ENCODE data around the gene CATSPERZ. TPM values are rescaled to one million over a fixed set of nuclear protein-coding genes. Genes with fewer than 3 reads are reported as not detected.

The CATSPERZ gene
- total RNA-seq, 1 experiment from 2014 or later, result not detected

DNA sequence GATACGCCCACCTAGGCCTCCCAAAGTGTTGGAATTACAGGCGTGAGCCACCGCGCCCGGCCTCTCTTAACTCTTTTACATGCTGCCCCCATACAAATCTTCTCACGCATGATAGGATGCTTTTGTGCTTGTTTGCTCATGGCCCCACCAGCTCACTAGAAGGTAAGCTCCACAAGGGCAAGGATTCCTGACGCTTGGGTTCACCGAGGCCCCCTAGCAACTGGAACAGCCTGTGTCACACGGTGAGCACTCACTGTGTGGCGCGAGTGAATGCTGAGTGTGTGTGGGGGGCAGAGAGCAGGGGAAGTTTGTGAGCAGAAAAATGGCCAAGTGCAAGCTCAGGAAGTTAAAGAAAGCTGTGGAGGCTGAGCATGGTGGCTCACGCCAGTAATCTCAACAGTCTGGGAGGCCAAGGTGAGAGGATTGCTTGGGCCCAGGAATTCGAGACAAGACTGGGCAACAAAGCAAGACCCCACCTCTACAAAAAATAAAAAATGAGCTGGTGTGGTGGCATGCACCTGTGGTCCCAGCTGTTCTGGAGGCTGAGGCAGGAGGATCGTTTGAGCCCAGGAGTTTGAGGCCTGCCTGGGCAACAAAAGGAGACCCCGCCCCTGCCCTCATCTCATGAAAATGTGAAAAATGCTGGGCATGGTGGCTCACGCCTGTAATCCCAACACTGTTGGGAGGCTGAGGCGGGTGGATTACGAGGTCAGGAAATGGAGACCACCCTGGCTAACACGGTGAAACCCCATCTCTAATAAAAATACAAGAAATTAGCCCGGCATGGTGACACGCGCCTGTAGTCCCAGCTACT is 18.0 kb upstream of the CATSPERZ start:
- POLR2A ChIA-PET (ENCODE audit: unreplicated experiment), result interaction anchor here (0.6 kb wide), 1 partner anchor 30 kb away, joined by 7 read pairs; no protein-coding TSS in a partner anchor
- Histone ChIP-seq H3K27ac (no peak overlapping the region), H3F3A (ENCODE audit: insufficient read depth, low read depth) (peaks cover 26% of the 10 kb centered on the region; the same call in 1 of the 2 replicates), H3K36me3 (ENCODE audit: low read depth) (no peaks in the 10 kb centered on the region), H3K4me2 (no peak overlapping the region), H3K79me2 (ENCODE audit: low read depth) (peaks cover 15% of the 10 kb centered on the region; the same call in 1 of the 2 replicates), H3K4me3 (no peak overlapping the region), H3K4me1 (replicated peaks; ENCODE audit: insufficient read depth) (peaks cover 23% of the 10 kb centered on the region), H3K27me3 (ENCODE audit: insufficient read depth, low read depth) (no peaks in the 10 kb centered on the region), H3K9me2 (ENCODE audit: insufficient read depth) (no peaks in the 10 kb centered on the region), H3K9me3 (ENCODE audit: insufficient read depth, low read depth) (no peaks in the 10 kb centered on the region), H4K20me1 (ENCODE audit: insufficient read depth) (no peaks in the 10 kb centered on the region), H2AFZ (no peak overlapping the region)
- BruUV-seq (replicated peaks), result no TSS peak
- TF ChIP-seq, protein P1, sequence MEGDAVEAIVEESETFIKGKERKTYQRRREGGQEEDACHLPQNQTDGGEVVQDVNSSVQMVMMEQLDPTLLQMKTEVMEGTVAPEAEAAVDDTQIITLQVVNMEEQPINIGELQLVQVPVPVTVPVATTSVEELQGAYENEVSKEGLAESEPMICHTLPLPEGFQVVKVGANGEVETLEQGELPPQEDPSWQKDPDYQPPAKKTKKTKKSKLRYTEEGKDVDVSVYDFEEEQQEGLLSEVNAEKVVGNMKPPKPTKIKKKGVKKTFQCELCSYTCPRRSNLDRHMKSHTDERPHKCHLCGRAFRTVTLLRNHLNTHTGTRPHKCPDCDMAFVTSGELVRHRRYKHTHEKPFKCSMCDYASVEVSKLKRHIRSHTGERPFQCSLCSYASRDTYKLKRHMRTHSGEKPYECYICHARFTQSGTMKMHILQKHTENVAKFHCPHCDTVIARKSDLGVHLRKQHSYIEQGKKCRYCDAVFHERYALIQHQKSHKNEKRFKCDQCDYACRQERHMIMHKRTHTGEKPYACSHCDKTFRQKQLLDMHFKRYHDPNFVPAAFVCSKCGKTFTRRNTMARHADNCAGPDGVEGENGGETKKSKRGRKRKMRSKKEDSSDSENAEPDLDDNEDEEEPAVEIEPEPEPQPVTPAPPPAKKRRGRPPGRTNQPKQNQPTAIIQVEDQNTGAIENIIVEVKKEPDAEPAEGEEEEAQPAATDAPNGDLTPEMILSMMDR (conservative IDR thresholded peaks at IDR 0.05), result no peak
- no peak for TF ChIP-seq EZH2 (IDR thresholded peaks at IDR 0.05; ENCODE audit: low read depth)
- intact Hi-C loops (cut with micrococcal nuclease; ENCODE audit: unreplicated experiment), result no loop called here
- CTCF ChIA-PET, result interaction anchor here (0.6 to 0.7 kb wide), 2 partner anchors 75 to 96 kb away, joined by 3 to 7 read pairs; partner anchors contain the start of gene STIP1
- DNase-seq, result peak in 1 of 2 experiments; percentile 21

DNA sequence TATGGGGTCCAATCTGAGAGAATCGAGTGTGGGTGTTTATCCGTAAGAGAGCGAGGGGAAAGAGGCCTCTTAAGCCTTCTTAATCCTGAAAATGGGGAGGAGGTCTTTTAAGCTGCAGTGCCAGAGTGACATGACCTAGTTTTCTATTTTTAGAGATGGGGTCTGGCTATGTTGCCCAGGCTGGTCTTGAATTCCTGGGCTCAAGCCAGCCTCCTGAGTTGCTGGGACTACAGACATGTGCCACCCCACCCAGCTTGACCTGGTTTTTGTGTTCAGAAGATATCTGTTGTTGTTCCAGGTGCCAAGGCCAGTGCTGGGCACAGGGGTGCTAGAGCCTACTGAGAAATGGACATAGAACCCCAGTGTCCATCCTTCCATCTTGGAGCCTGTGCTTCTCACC is 17.1 kb upstream of the CATSPERZ start:
- Histone ChIP-seq H3K36me3 (ENCODE audit: low read depth) (no peaks in the 10 kb centered on the region), H3K4me2 (peak overlapping the region; percentile 82; the same call in 1 of the 2 replicates), H3K79me2 (ENCODE audit: low read depth) (peaks cover 15% of the 10 kb centered on the region; the same call in 1 of the 2 replicates), H3K27ac (no peak overlapping the region), H3K9me2 (ENCODE audit: insufficient read depth) (no peaks in the 10 kb centered on the region), H3F3A (ENCODE audit: insufficient read depth, low read depth) (peaks cover 17% of the 10 kb centered on the region; the same call in 1 of the 2 replicates), H3K27me3 (ENCODE audit: insufficient read depth, low read depth) (no peaks in the 10 kb centered on the region), H3K4me1 (replicated peaks; ENCODE audit: insufficient read depth) (peaks cover 22% of the 10 kb centered on the region), H3K9me3 (ENCODE audit: insufficient read depth, low read depth) (no peaks in the 10 kb centered on the region), H3K4me3 (no peak overlapping the region), H4K20me1 (ENCODE audit: insufficient read depth) (no peaks in the 10 kb centered on the region), H2AFZ (no peak overlapping the region)
- DNase-seq, result peak in 1 of 2 experiments; percentile 15
- BruUV-seq (replicated peaks), result no TSS peak
- TF ChIP-seq EZH2 (IDR thresholded peaks at IDR 0.05; ENCODE audit: low read depth), result no peak
- TF ChIP-seq, protein P1 (conservative IDR thresholded peaks at IDR 0.05), result no peak
- ChIA-PET CTCF (interaction anchor here (0.6 to 0.7 kb wide), 3 partner anchors 23 to 98 kb away, joined by 3 to 7 read pairs (median 3); no protein-coding TSS in a partner anchor), POLR2A (ENCODE audit: unreplicated experiment) (no interaction called here)
- intact Hi-C loops (cut with micrococcal nuclease; ENCODE audit: unreplicated experiment), result no loop called here

DNA sequence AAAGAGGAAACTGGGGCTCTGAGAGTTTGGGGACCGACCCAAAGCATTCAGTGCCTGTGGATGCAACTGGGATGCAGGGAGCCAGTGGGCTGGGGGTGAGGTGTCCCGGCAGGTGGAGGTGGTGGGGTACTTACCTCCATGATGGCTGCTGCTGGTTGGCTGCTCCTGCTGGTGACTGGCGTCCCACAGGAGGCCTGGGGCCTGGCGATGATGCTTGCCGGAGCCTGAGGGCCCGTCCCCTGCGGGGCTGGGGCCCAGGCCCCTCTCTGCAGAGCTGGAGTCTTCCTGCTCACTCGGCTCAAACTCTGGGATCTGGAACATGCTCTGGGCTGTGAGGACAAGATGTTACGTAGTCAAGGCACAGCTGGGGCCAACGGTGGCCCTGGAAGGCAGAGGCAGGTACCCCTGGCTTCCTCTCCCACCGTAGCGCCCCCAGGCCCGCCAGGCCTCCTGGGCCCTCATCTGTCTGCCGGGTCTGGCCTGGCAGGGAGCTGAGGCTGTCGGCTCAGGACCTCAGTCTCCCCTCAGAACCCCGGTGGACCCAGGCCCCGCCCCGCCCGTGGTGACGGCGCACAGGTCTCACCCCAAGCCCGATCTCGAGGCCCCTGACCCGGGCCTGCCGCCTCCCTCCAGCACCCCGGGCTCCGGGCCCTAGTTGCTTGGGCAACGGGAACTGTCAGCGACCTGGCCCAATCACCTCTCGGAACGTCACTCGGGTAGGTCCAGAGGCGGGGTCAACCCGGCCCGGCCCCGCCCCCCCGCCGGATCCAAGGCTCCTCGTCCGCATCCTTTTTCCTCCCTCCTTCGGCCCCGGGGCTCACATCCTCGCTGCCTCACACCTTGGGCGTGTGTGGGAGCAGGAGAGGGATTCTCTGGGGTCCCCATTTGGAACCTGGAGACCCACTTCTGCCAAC is 15.9 kb upstream of the CATSPERZ start, which contains the start of gene BAD:
Gene BAD (minus strand): TSS at position 618 of the 914 bp plus-strand sequence. CDS start 297 bp downstream, at position 321.
- TF ChIP-seq, protein P1 (conservative IDR thresholded peaks at IDR 0.05), result no peak
- TF ChIP-seq EZH2 (IDR thresholded peaks at IDR 0.05; ENCODE audit: low read depth), result no peak
- intact Hi-C loops (cut with micrococcal nuclease; ENCODE audit: unreplicated experiment), result loop anchor here (1.0 kb wide), 1 partner anchor 21 kb away; the partner anchor contains the start of gene ESRRA
- H3K36me3 ChIP-seq (ENCODE audit: low read depth), result no peaks in the 10 kb centered on the region
- H3K9me3 ChIP-seq (ENCODE audit: insufficient read depth, low read depth), result no peaks in the 10 kb centered on the region
- no peaks in the 10 kb centered on the region for H3K9me2 ChIP-seq (ENCODE audit: insufficient read depth)
- peak within 1 kb of the TSS; percentile 82 for H3K4me2 ChIP-seq
- no peaks in the 10 kb centered on the region for H3K27me3 ChIP-seq (ENCODE audit: insufficient read depth, low read depth)
- ChIA-PET POLR2A (ENCODE audit: unreplicated experiment) (interaction anchor here (0.5 to 0.7 kb wide), 3 partner anchors 13 to 17 kb away, joined by 3 to 5 read pairs (median 5); no protein-coding TSS in a partner anchor), CTCF (interaction anchor here (0.6 to 1.5 kb wide), 7 partner anchors 13 to 564 kb away, joined by 3 to 7 read pairs (median 4); no protein-coding TSS in a partner anchor)
- H3K4me1 ChIP-seq (replicated peaks; ENCODE audit: insufficient read depth), result peaks cover 22% of the 10 kb centered on the region
- DNase-seq, result peak; percentile 87 to 95
- H3K27ac ChIP-seq, result peak within 1 kb of the TSS; percentile 54
- BruUV-seq (replicated peaks), result no TSS peak
- H4K20me1 ChIP-seq (ENCODE audit: insufficient read depth), result no peaks in the 10 kb centered on the region
- H2AFZ ChIP-seq, result peak within 1 kb of the TSS; percentile 83
- H3F3A ChIP-seq (ENCODE audit: insufficient read depth, low read depth), result peaks cover 17% of the 10 kb centered on the region; the same call in 1 of the 2 replicates
- H3K4me3 ChIP-seq, result peak within 1 kb of the TSS; percentile 67
- H3K79me2 ChIP-seq (ENCODE audit: low read depth), result peaks cover 15% of the 10 kb centered on the region; the same call in 1 of the 2 replicates
